WTC11 (cell line): ENCODE data around the gene GJB2. TPM values are rescaled to one million over a fixed set of nuclear protein-coding genes. Genes with fewer than 3 reads are reported as not detected.

Experiments used
- ATAC-seq: fragments of 200-7000 bp; cut with Tn5 transposase; 2 replicates; pipeline ENCODE4 v1.10.0; 2021; ENCODE audit warnings: mild to moderate bottlenecking, moderate library complexity
- CTCF ChIA-PET: fragments of 300-600 bp; sonication (Branson Sonifier 250); formaldehyde crosslinking; loops from one replicate; lab custom pipeline; 2021; ENCODE audit warnings: antibody characterized with exemption; lab: Charles Lee
- POLR2A ChIA-PET: fragments of 350-600 bp; sonication (Branson Sonifier 250); formaldehyde crosslinking; loops from one replicate; lab custom pipeline; 2021; ENCODE audit warnings: antibody characterized with exemption; lab: Charles Lee
- DNase-seq: peaks from one replicate; pipeline ENCODE4 v3.0.0; 2021; ENCODE audit warnings: low spot score
- H3K27ac Mint-ChIP-seq: 2 replicates; pipeline ENCODE4 v1.8.0; 2021; ENCODE audit warnings: mixed read lengths
- H3K27me3 Mint-ChIP-seq: 2 replicates; pipeline ENCODE4 v1.8.0; 2021; ENCODE audit warnings: low read depth, mild to moderate bottlenecking, moderate library complexity, mixed read lengths
- H3K36me3 Mint-ChIP-seq: 2 replicates; pipeline ENCODE4 v1.8.0; 2021; ENCODE audit warnings: mixed read lengths
- H3K4me1 Mint-ChIP-seq: 2 replicates; pipeline ENCODE4 v1.8.0; 2022; ENCODE audit warnings: mixed read lengths
- H3K4me3 Mint-ChIP-seq: 2 replicates; pipeline ENCODE4 v1.8.0; 2021; ENCODE audit warnings: mild to moderate bottlenecking, moderate library complexity, mixed read lengths
- H3K9me3 Mint-ChIP-seq: 2 replicates; pipeline ENCODE4 v1.8.0; 2021; ENCODE audit warnings: mixed read lengths
- AFF4 ChIP-seq: sonication (generic); formaldehyde crosslinking; IDR thresholded peaks from 2 replicates; pipeline ENCODE4 v1.8.1; 2023; ENCODE audit warnings: mild to moderate bottlenecking, missing genetic modification reagents, borderline replicate concordance
- EMX1 ChIP-seq: fragments of 250-450 bp; sonication (Bioruptor Pico); IDR thresholded peaks from 2 replicates; pipeline ENCODE4 v1.8.0; 2021; ENCODE audit warnings: mild to moderate bottlenecking
- FOXJ3 ChIP-seq: sonication (generic); formaldehyde crosslinking; IDR thresholded peaks from 2 replicates; pipeline ENCODE4 v1.9.0; 2021; ENCODE audit warnings: missing genetic modification reagents, mild to moderate bottlenecking, borderline replicate concordance
- IRF1 ChIP-seq: sonication (generic); formaldehyde crosslinking; IDR thresholded peaks from 2 replicates; pipeline ENCODE4 v1.8.0; 2023; ENCODE audit warnings: missing genetic modification reagents
- NFYB ChIP-seq: sonication (generic); formaldehyde crosslinking; conservative IDR thresholded peaks from 2 replicates; pipeline ENCODE4 v1.8.0; 2022; ENCODE audit warnings: low read depth, missing genetic modification reagents
- NR1H2 ChIP-seq: sonication (generic); formaldehyde crosslinking; IDR thresholded peaks from 2 replicates; pipeline ENCODE4 v1.9.0; 2021; ENCODE audit warnings: mild to moderate bottlenecking, moderate library complexity, missing genetic modification reagents
- SMAD4 ChIP-seq: sonication (generic); formaldehyde crosslinking; IDR thresholded peaks from 2 replicates; pipeline ENCODE4 v1.8.0; 2022; ENCODE audit warnings: mild to moderate bottlenecking, missing genetic modification reagents
- STAT6 ChIP-seq: sonication (generic); formaldehyde crosslinking; conservative IDR thresholded peaks from 2 replicates; pipeline ENCODE4 v1.8.1; 2023; ENCODE audit warnings: mild to moderate bottlenecking, low read depth, missing genetic modification reagents, moderate library complexity
- ZNF121 ChIP-seq: sonication (generic); formaldehyde crosslinking; IDR thresholded peaks from 2 replicates; pipeline ENCODE4 v1.8.0; 2023; ENCODE audit warnings: missing genetic modification reagents
- ZNF532 ChIP-seq: fragments of 250-450 bp; sonication (Bioruptor Pico); IDR thresholded peaks from 2 replicates; pipeline ENCODE4 v1.9.0; 2021; ENCODE audit warnings: mild to moderate bottlenecking, borderline replicate concordance
- total RNA-seq: library from RNA; stranded (reverse); gene quantifications from 3 replicates; pipeline ENCODE4 v1.2.3, GENCODE V29; 2021
- TF ChIP-seq, protein P1 (sequence below): sonication (generic); formaldehyde crosslinking; IDR thresholded peaks from 2 replicates; pipeline ENCODE4 v1.8.1; 2022; ENCODE audit warnings: low read depth, mild to moderate bottlenecking, moderate library complexity, missing genetic modification reagents, borderline replicate concordance

Gene GJB2
- total RNA-seq, 1 experiment from 2014 or later: 0.11 TPM

DNA sequence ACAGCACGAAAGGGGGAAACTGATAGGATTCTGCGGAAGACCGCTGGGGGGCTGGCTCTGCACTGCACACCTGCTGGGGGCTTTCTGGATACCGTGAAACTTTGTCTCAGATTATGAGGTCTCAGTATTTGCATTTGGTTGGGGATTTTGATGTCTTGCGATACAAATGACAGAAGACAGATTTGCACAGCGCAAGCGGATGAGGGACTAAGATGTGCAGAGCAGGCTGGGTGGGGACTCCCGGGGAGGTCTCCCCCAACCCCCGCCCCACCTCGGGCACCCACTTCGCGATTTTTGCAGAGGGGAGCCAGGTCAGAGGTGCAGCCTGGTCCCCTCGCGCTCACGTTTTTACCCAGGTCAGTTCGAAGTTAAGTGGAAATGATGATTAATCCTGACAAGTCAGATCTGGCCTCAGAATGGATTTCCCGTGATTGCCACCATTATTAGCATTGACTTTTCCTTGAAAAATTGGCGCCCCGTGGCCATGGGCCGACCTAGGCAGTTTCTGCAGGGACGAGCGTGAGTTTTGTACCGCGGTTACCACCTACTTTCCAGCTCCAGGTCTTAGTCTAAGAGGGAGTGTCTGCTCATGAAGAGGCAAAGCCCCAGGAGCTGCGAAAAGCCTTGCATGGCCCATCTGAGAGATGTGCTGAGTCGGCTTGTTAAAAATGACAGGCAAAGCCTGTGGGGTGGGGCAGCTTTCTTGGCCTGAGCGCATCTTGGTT, 1.3 kb upstream of the GJB2 start:
- DNase-seq: no peak
- peak overlapping the region; percentile 65 for H3K4me3 Mint-ChIP-seq
- TF ChIP-seq EMX1: no peak
- no peak for TF ChIP-seq ZNF121 (CRISPR knock-in tag)
- no peak for TF ChIP-seq NFYB (CRISPR knock-in tag)
- no peak for TF ChIP-seq ZNF532 (CRISPR knock-in tag)
- TF ChIP-seq FOXJ3: no peak
- TF ChIP-seq SMAD4 (CRISPR knock-in tag): no peak
- no peak overlapping the region for H3K27ac Mint-ChIP-seq
- no peaks in the 10 kb centered on the region for H3K9me3 Mint-ChIP-seq
- H3K36me3 Mint-ChIP-seq: no peaks in the 10 kb centered on the region
- no peak for ATAC-seq
- H3K4me1 Mint-ChIP-seq: peaks cover 18% of the 10 kb centered on the region
- H3K27me3 Mint-ChIP-seq: peaks cover 85% of the 10 kb centered on the region
- ChIA-PET POLR2A (no interaction called here), CTCF (interaction anchor here (1.1 to 1.3 kb wide), 3 partner anchors 12 to 282 kb away, joined by 3 to 5 read pairs (median 4); no protein-coding TSS in a partner anchor)

DNA sequence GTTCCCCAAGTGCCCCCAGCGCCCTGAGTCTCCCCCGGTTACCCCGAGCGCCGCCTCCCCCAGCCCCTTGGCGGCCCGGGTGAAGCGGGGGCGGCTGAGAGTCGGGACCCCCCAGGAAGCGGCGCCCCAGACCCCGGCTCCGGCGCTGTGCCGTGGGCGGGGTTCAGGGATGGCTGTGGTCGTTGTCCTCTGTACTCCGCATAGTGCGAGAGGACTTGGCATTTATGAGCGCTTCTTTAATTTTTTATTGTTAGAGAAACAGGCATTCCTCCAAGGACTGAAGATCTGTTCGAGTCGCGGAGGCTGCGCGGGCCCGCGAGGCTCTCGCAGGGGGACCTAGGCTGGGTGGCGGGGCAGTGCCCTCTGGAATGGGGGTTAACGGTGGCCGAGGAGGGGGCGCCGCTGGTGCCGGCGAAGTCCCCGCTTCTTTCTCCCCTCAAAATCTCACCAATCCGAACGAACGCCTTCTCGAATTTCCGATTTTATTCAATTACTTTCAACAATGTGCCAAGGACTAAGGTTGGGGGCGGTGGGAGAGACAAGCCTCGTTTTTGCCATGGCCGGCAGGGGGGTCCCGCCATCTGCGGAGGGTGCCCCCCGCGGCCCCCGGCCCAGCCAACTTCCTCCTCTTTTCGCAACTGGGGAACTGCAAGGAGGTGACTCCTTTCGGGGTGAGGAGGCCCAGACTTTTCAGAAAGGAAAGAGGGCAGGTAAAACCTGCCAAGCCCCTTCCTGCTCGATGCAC, 596 bp upstream of the GJB2 start:
- ATAC-seq (0 out of 2 replicates have a peak, but pooled peaks have one; percentile 5), DNase-seq (no peak)
- Mint-ChIP-seq H3K36me3 (no peaks in the 10 kb centered on the region), H3K27ac (no peak overlapping the region), H3K27me3 (peaks cover 92% of the 10 kb centered on the region), H3K9me3 (no peaks in the 10 kb centered on the region), H3K4me3 (peak overlapping the region; percentile 65), H3K4me1 (peaks cover 18% of the 10 kb centered on the region)
- POLR2A ChIA-PET: no interaction called here
- CTCF ChIA-PET: no interaction called here
- TF ChIP-seq, protein P1, sequence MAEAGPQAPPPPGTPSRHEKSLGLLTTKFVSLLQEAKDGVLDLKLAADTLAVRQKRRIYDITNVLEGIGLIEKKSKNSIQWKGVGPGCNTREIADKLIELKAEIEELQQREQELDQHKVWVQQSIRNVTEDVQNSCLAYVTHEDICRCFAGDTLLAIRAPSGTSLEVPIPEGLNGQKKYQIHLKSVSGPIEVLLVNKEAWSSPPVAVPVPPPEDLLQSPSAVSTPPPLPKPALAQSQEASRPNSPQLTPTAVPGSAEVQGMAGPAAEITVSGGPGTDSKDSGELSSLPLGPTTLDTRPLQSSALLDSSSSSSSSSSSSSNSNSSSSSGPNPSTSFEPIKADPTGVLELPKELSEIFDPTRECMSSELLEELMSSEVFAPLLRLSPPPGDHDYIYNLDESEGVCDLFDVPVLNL: no peak
- TF ChIP-seq IRF1 (no peak), AFF4 (no peak), NR1H2 (CRISPR knock-in tag) (no peak), STAT6 (no peak)
